Activated gamma-delta T cell (primary cell): Measurements from ENCODE around the gene GMFB.

Source experiments
- DNase-seq: peaks from one replicate; lab custom pipeline; 2025; lab: John Stamatoyannopoulos, UW
- total RNA-seq, 2 donors: gene quantifications; one replicate each; lab custom pipeline; 2026; lab: John Stamatoyannopoulos, UW

Gene GMFB
- 66.3 to 74.8 reads per million in 2 donors for total RNA-seq

- peak; percentile 87 for DNase-seq
Observed at GRCh38 chr14:54488646-54489317, at the start of gene GMFB. GMFB (minus strand) TSS chr14:54488980; CDS start chr14:54488927, 53 bp downstream.

DNA sequence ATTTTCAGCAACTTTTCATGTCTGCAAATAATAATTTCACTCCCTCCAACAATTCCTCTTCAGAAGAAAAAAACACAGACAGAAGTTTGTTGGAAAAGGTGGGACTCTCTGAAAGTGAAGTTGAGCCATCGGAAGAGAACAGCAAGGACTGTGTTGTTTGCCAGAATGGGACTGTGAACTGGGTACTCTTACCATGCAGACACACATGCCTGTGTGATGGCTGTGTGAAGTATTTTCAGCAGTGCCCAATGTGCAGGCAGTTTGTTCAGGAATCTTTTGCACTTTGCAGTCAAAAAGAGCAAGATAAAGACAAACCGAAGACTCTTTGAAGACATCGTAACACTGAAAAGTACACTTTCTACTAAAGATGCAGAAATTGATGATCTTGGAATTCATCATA lies 49.3 kb upstream of the GMFB start:
- DNase-seq: no peak

DNA sequence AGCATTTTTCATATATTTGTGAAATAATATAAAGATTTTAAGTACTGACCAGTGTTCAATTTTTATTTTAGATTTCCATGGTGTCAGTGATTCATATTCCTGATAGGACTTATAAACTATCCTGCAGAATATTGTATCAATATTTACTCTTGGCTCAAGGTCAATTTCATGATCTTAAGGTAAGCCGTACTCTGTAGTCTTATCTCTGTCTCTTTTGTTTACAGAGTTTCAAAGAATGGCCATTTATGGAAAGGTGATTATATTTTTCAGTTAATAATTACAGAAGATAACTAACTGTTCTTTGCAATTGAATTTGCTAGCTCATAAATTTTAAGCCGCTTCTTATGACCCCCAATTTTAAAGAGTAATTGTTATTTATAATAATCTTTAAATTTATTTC lies 48.9 kb upstream of the GMFB start:
- no peak for DNase-seq

DNA sequence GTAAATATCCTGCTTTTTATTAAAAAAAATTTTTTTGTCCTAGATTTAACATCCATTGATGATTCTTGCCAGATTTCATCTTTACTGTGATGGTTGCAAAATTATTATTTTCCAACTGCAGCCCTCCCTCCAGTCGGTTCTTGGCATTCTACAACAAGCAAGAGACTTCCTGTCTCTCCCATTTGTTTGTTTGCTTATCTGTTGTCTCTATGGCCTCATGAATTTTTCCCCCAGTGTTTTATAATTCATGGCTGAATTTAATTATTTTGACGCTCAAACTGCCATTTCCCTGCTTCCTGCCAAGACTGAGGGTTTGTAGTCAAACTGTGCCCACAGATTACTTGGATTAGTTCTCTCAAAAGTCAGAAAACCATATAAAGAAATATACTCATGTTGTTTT lies 46.9 kb upstream of the GMFB start:
- DNase-seq: no peak

- DNase-seq: no peak
Observed at GRCh38 chr14:54535126-54535525, 46.3 kb upstream of the GMFB start.

GRCh38 chr14:54533100-54533499 lies 44.3 kb upstream of the GMFB start:
- DNase-seq: no peak

DNA sequence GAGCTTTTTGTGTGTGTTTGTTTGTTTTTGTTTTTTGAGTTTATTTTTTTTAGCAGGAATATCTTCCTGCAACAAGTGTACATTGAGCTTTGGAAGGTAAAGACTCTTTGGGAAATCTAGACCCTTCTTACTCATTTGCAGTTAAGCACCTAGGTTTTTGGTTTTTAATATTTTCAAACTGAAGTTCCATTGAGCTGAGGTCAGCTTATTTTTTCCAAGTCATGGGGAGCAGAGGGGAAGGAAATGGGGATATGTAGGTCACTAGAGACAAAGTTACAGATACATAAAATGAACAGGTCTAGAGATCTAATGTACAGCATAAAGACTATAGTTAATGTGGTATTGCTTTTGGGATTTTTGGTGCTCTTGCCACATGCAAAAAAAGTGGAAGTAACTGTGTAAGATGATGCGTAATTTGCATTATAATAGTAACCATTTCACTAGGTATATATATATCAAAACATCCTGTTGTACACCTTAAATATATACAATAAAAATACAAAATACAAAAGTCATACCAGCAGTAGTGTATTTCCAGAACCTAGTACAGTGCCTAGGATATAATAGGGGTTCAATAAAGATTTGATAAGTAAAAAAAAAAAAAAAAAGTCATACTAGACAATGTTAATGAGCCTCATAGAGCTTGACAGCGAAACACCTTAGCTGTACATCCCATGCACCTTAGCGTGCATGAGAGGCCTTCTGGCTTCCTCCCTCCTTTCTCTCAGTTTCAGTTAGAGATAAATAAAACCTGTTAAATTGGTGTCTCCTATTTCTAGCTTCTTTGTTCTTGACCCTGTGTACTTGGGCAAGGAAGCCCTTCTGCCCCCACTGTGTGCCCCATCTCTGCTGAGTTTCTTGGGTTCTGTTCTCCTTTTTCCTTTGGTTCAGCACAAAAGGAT lies 43.6 kb upstream of the GMFB start:
- DNase-seq: no peak

DNA sequence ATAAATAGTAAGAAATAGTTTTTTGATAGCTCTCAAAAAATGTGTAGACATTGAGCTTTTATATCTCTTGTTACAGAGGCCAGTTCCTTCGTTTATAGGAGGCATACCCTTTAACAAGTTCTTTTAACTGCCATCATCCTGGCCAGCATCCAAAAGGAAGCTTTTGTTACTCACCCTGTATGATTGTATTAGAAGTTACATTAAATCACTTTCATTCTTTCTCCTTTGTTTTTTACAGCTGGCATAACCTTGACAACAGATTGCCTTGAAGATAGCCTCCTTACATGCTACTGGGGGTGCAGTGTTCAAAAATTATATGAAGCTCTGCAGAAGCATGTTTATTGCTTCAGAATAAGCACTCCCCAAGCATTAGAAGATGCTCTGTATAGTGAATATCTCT lies 41.0 kb upstream of the GMFB start:
- no peak for DNase-seq

DNA sequence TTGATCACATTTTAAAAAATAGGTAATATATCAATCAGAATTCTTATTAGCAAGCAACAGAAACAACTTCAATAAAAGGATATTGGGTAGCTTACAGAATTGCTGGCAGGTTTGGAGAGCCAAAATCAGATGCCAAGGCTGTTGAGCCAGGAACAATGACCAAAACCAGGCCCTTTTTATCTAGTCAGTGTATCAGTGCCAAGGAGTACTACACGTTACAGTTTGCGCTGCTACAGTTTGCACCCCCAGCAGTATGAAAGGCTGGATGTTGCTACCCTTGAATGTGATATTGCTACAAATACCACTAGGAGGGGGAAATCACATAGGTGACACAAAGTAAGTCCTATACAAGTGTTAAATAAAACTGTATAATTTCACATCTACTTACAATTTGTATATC lies 40.2 kb upstream of the GMFB start:
- DNase-seq: no peak

DNA sequence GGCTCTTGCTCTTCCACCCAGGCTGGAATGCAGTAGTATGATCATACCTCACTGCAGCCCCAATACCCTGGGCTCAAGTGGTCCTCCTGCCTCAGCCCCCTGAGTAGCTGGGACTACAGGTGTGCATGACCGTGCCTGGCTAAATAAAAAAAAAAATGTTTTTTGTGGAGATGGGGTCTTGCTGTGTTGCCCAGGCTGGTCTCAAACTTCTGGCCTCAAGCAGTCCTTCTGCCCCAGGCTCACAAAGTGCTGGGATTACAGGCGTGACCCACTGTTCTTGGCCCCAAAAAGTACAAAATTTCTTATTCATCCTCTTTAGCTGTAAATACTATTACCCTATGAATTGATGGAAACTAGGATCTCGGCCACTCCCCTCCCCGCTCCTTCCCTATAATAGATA lies 35.6 kb upstream of the GMFB start:
- DNase-seq: no peak

DNA sequence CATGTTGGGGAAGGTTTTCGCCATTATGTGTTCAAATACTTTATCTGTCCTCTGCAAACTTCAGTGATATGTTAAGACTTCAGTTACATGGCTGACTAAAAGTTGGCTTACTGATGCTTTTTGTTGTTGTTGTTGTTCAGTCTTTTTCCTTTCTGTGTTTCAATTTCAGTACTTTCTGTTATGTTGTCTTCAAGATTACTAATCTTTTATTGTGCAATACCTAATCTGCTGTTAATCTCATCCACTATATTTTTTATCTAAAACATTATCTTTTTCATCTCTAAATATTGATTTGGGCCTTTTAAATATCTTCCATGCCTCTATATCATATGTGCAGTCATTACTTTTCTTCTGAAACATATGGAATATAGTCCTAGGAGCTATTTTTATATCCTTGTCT lies 27.9 kb upstream of the GMFB start:
- no peak for DNase-seq

DNA sequence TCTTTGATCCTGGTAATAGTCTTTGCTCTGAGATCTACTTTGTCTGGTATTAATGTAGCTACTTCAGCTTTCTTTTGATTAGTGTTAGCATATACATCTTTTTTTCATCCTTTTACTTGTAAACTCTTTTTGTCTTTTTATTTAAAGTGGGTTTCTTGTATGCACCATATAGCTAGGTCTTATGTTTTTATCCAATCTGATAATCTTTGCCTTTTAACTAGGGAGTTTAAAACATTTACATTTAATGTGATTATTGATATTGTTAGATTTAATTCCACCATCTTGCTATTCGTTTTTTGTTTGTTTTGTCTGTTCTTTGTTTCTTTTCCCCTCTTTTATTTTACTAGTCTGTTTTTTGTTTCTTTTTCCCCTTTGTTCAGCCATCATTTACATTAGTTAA lies 26.9 kb upstream of the GMFB start:
- DNase-seq: no peak

GRCh38 chr14:54512393-54512792 lies 23.6 kb upstream of the GMFB start:
- DNase-seq: no peak

- peak; percentile 94 for DNase-seq
Observed at GRCh38 chr14:54509546-54510501, 21.0 kb upstream of the GMFB start, which contains the start of gene CGRRF1. CGRRF1 (plus strand) TSS chr14:54509906; CDS start chr14:54509960, 54 bp downstream.

GRCh38 chr14:54503486-54503885 lies 14.7 kb upstream of the GMFB start:
- DNase-seq: no peak

DNA sequence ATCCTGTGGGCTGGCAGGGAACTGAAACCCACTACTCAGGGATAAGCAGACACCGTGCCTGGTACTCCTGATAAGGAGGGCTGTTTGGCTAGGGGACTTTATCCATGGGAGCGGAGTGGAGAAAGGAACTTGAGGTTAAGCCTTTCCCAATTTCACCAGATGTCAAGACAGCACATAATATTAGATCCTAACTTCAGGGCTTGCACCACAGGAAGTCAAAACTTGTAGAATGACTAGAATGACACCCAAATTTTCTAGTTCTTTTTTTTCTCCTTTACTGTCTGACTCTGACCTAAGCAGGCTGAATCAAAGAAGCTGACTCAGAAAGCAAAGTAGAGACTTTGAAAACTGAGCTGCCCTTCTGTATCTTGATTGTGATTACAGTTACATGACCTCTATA lies 13.8 kb upstream of the GMFB start:
- no peak for DNase-seq

- no peak for DNase-seq
Observed at GRCh38 chr14:54501480-54501879, 12.7 kb upstream of the GMFB start.

GRCh38 chr14:54500744-54501143 lies 12.0 kb upstream of the GMFB start:
- no peak for DNase-seq

- no peak for DNase-seq
Observed at GRCh38 chr14:54498579-54498978, 9.8 kb upstream of the GMFB start.

- no peak for DNase-seq
Observed at GRCh38 chr14:54498095-54498531, 9.3 kb upstream of the GMFB start.

DNA sequence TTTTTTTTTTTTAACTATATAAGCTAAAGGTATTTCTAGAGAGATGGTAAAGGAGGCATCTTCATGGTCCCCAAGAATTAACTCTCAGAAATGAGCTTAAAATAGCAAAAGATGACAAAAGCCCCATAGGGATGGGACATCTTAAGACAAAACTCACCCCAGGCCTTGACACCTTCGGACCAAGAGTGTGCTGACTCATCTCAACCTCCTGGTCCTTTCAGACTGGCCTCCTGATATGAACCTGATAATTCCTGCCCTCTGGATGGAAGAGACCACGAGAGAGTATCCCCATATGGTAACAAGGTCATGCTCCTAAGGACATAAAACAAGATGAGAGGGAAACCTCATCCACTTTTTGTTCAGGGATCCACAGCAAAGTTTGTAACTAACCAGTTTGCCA lies 8.4 kb upstream of the GMFB start:
- no peak for DNase-seq

DNA sequence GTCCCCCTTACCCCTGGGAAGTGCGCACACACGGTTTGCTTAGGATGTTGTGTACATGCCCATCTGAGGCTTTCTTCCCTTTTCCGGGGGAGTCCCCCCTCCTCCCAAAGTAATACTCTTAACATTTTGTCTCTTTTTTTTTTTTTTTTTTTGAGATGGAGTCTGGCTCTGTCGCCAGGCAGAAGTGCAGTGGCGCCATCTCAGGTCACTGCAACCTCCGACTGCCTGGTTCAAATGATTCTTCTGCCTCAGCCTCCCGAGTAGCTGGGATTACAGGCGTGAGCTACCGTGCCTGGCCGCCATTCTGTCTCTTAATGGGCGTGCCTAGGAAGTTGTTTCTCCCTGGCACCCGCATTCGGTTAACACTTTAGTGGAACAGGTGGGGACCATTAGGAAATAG lies 4.5 kb upstream of the GMFB start:
- DNase-seq: no peak
